CD4-positive, alpha-beta T cell treated with Interleukin-15 for 1 hour (primary cell): ENCODE data around the gene ELP4.

Experiments used
- DNase-seq: peaks from one replicate; pipeline ENCODE4 v3.0.0-alpha.2; 2020

ELP4 gene

DNA sequence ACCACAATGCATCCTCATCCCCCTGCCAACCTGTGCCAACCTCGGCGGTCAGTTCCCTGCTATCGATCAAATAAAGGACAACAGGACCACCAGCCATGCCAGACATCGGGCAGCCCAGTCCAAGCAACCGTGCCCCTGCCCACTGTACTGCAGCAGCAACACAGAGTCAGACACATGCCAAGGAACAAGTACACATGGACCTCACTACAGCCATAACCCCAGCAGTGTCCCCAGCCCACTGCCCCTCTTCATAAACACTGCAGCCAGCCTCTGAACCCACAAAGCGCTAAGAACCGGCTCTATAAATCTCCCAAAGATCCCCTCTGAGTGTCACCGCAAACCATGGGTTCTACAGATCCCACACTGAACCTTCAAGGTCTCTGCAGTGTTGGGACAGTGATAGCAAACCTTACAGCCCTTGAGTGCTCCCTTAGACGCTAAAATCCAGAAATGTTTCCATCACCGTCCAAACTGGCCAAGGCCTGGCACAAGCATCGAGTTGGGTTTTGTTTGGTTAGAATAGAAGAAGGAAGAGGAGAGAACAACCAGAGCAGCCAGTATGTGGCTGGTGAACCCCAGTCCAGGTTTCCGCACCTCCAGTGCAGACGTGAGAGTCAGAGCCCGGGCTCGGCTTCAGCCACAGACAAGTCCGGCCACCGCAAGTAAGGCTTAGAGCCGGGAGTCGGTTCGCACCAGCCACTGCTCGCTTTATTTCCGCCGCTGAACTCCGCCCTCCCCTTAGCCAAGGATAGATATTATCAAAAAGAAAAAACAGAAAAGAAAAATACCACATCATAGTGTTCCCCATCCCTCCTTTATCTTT lies 293.6 kb downstream of the ELP4 start:
- DNase-seq: no peak

DNA sequence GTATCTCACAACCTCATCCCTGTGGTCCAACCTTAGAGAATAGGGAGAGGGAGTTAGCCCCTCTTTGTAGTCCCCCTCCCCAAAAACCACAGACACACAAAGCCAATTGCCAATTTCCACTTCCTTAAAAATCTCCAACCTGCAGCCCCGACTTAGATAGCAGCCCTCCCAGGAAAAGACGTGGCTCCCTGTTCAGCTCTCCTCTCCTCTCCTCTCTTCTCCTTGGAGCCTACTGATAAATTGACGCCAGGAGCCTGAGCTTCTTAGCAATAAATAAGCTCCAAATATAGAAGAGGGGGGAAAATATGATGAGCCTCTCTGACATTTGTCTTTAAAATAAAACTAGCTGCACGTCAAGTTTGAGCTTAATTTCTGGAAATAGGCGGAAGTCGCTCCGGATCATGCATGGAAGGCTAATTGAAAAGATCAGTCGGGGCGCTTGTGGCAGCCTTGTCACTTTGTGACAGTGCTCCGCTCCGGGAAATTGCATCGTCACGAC lies 294.3 kb downstream of the ELP4 start:
- no peak for DNase-seq

GRCh38 chr11:31804312-31805036 lies 294.9 kb downstream of the ELP4 start:
- no peak for DNase-seq

DNA sequence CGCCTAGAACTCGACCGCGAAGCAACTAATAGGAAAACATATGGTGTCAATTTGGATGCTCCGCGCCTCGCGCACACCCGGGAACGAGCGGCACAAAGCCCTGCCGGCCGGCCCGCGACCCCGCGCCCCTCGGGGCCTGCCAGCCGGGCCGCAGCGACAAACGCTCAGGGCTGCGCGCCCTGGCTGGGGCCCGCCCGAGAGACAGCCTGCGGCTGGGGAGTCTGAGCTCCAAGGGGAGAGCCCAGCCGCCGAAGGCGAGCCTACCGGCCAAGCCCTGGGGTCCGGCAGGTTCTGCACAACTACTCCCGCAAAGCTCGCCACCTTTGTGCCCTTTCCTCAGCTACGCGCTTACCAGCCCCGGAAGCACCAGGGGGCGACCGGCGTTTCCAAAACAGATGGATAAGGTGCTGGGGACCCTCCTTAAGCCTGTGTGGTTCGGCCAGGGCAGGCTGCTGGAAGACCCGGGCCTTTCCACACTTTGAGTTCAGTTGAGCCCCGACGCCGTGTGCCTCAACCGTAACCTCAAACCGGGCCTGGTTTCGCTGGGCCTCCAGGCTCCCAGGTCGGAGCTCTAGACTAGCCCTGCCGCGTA lies 295.6 kb downstream of the ELP4 start:
- no peak for DNase-seq

- DNase-seq: no peak
Measured at GRCh38 chr11:31805629-31806185, 296.1 kb downstream of the ELP4 start.

- DNase-seq: no peak
Measured at GRCh38 chr11:31806186-31806927, 296.8 kb downstream of the ELP4 start.

DNA sequence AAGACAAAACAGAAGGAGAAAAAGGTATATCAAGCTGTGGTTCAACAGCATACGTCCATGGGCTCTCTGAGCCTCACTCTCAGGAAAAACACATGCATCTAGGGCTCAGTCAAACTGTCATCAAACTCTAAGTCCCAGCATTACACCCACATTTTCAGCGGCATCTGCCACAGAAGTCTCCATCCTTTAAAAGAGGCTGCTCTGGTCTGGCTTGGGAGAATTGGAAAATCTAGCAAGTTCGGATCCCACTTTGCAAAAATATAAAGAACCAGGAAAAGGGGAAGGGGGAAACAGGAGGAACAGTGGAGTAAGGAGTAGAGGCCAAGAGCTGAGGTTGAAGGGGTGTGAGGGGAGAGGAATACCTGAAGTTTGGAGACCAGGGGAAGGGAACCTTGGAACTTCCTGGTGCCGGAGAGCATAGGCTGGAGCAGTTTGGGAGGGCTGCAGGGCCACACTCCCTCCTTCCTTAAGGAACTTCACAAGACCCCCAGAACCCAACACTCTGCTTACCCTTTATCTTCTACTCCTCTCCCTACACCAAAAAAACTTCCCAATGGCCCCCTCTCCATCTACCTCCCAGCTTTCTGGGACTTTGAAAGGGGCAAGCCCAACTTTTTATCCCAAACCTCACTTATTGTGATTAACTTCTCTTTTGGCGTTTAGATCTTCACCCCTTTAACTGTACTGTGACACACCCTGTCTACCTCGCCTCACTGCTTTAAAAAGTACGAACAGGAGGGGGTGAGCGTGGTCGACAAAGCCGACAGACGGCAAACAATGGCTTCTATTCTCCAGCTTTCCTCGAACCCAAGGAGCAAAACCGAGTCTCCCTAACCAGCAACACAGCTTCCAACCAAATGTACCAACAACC lies 297.6 kb downstream of the ELP4 start:
- DNase-seq: no peak

DNA sequence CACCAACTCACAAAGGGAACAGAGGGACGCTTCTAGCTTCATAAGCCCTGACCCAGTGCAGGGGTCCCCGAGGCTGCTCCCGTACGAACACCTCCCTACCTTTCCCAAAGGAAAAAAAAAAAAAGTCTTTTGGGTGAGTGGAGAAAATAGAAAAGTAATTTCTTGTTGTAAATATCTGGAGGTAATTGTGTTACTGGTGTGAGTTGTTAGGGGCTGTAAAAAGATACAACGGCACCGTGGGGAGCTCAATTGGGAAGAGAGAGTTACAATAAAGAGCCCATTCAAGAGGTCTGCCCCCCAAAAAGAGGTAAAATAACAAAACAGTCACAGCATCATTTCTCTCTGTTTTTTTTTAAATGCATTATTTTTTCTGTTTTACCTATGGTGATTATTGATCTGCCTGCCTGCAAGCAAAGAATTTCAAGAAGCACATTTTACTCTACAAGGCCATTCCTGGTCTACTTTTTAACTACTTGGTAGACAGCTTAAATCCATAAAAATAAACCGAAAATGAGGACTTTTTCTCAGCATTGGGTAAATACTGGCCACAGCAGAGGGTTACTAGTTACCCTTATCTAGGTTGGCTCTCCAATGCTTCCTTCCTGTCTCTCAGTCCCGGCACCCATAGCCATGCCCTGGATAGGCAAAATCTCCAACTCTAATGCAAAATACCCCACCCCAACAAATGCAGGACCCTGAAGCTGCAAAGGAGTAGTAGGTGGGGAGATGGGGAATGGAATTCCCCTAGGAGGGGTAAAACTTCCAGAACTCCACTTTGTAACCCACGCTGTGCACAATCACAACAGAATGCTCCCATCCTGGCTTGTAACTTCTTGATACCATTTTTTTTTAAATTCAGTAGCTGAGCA lies 298.5 kb downstream of the ELP4 start:
- no peak for DNase-seq

GRCh38 chr11:31808721-31809540 lies 299.4 kb downstream of the ELP4 start:
- DNase-seq: no peak

DNA sequence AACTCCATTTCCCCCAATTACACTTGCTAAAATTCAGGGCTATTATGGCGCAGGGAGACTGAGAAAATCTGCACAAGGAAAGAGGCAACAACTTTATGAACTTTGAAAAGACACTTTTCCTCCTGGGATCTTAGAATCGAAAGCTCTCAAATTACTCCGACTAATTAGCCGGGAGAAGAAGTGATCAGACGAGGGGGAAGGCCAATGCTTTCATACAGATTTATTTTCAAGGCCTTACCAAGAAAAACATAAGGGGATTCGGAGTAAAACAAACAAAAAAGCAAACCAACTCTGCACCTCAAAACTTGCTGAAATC lies 299.9 kb downstream of the ELP4 start:
- DNase-seq: no peak

DNA sequence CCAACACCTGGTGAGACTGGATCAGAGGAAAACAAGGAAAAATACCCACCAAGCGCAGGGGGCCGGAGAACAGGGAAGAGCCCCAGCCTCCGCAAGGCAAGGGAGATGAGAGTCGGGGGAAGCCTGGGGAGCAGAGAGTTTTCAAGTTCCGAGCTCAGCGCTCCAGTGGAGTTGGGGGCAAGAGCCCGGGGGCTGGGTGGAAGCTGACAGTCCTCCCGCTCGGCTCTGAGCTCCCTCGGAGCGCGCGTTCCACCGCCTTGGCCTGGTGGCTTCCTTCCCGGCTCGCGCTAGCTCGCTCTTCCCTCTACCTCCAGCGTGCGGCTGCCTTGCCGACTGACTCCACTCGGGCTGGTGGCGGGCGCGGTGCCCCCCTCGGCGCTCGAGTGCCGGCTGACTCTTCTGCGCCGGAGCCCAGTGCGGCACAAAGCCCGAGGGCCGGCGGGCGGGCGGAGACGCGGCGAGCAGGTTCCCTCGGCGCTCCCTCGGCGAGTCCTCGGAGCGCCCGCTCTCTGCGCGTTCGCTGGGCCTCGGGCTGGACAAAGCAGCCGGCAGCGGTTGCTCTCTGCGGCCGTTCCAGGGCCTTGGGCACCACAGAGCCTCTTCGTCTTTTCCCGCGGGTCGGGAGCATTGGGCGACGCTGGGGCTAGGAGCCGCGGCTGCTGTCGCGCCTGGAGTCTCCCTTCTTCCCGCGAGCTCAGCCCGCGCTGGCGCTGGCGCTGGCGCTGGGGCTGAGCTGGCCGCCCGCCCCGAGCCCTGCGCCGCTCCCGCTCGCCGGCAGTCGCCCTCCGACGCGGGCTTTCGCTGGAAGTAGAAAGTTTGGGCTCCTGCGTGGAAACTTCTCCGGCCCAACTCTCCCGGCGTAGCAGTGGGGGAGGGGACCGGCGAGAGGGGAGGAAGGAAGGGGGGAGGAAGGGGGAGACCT lies 300.6 kb downstream of the ELP4 start:
- no peak for DNase-seq

- DNase-seq: peak; percentile 66
Measured at GRCh38 chr11:31810779-31811647, 301.4 kb downstream of the ELP4 start, which contains the start of gene PAX6. PAX6 (minus strand) TSS chr11:31811322; CDS start chr11:31806411, 4,911 bp downstream.

GRCh38 chr11:31812383-31813381 lies 303.1 kb downstream of the ELP4 start:
- DNase-seq: no peak

GRCh38 chr11:31813391-31814175 lies 304.0 kb downstream of the ELP4 start:
- DNase-seq: no peak

DNA sequence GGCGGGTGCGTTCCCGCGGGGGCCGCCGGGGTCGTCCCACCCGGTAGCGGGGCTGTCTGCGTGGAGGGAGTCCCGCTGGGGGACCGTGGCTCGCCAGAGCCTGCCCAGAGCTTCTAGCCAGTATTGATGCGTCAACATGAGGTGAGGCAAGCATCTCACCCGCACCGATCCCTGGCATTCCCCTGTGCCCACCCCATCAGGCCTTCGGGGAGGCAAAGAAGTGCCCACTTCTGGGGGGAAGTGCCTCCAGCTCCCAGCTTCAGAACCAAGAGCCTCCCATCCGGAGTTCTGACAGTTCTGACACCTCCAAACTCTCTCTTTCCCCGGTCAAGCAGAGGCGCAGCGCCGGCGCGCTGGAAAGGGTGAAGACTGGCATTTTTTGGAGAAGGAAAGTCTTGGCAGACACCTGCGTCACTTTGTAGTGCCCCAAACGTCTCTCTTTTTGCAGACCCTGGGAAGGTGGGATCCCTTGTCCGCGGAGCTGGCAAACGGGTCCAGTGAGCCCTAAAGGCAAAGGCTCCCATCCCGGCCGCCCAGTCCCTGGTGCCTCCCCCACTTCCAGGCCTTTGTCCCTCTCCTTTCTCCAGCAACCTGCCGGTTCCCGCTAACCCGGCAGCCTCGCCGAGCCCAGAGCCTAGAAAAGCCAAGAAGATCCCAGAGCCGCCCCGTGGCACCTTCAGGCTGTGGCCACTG lies 304.8 kb downstream of the ELP4 start:
- no peak for DNase-seq
